GM13977 (cell line): ENCODE measurements around the gene FAM151B.

Experiments
- DNase-seq: peaks from one replicate; pipeline ENCODE4 v3.0.0; 2012; ENCODE audit warnings: low spot score
- in situ Hi-C: fragments of 300-500 bp; cut with MboI; formaldehyde crosslinking; loops from one replicate; pipeline ENCODE4 v1.12.0; 2022; ENCODE audit warnings: low sequenced_read_pairs, low pct_unique_long_range_greater_than_20kb, mixed read lengths, inconsistent platforms; ENCODE audit not compliant: unreplicated experiment
- TF ChIP-seq, protein P1 (sequence below): IDR thresholded peaks from 2 replicates; pipeline ENCODE4 v1.5.1; 2012; ENCODE audit warnings: mild to moderate bottlenecking, control low read depth; ENCODE audit not compliant: insufficient read depth; ENCODE audit errors: extremely low read depth, missing control alignments

Gene FAM151B, protein sequence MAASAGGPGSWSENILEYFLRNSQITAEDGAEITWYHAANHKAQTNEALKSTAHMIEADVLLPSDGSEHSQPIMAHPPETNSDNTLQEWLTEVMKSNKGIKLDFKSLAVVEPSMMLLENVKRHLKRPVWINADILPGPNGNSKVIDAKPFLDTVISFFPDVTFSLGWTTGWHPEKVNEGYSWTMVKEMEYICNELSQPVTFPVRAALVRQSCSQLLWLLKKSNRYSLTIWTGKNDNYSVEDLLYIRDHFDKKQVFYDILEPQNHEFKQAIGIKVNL

GRCh38 chr5:80487829-80488721 lies at the start of gene FAM151B:
Gene FAM151B (plus strand): TSS chr5:80488100. CDS start chr5:80488124, 24 bp downstream.
- in situ Hi-C loops = loop anchor here (10.0 kb wide), 1 partner anchor 187 kb away; no protein-coding TSS in a partner anchor
- TF ChIP-seq, protein P1, sequence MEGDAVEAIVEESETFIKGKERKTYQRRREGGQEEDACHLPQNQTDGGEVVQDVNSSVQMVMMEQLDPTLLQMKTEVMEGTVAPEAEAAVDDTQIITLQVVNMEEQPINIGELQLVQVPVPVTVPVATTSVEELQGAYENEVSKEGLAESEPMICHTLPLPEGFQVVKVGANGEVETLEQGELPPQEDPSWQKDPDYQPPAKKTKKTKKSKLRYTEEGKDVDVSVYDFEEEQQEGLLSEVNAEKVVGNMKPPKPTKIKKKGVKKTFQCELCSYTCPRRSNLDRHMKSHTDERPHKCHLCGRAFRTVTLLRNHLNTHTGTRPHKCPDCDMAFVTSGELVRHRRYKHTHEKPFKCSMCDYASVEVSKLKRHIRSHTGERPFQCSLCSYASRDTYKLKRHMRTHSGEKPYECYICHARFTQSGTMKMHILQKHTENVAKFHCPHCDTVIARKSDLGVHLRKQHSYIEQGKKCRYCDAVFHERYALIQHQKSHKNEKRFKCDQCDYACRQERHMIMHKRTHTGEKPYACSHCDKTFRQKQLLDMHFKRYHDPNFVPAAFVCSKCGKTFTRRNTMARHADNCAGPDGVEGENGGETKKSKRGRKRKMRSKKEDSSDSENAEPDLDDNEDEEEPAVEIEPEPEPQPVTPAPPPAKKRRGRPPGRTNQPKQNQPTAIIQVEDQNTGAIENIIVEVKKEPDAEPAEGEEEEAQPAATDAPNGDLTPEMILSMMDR = peak; percentile 13
- peak; percentile 79 for DNase-seq

GRCh38 chr5:80438739-80439138 lies 49.2 kb upstream of the FAM151B start:
- TF ChIP-seq, protein P1 = no peak
- in situ Hi-C loops = no loop called here
- no peak for DNase-seq

DNA sequence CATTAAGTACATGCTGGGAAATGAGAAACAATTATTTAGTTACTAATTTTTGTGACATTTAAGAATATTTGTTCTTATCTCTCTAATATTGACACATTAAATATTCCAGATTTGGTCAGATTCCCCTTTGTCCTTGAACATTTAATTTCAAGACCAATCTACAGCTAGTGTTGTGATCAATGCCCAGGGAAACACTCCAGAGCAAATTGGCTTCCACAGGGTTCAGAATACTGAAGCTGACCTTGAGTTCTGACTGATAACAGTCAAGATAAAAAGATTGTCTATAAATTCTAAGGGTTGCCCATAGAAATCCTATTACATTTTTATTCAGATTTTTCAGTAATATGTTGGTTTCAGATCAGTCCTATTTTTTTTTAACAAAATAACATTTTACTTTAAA lies 48.7 kb upstream of the FAM151B start:
- DNase-seq = no peak
- TF ChIP-seq, protein P1 = no peak
- in situ Hi-C loops = no loop called here

- DNase-seq = no peak
- TF ChIP-seq, protein P1 = no peak
- in situ Hi-C loops = no loop called here
Measured at GRCh38 chr5:80442742-80443141, 45.2 kb upstream of the FAM151B start.

- no peak for DNase-seq
- TF ChIP-seq, protein P1 = no peak
- in situ Hi-C loops = no loop called here
Measured at GRCh38 chr5:80453366-80453765, 34.5 kb upstream of the FAM151B start.

DNA sequence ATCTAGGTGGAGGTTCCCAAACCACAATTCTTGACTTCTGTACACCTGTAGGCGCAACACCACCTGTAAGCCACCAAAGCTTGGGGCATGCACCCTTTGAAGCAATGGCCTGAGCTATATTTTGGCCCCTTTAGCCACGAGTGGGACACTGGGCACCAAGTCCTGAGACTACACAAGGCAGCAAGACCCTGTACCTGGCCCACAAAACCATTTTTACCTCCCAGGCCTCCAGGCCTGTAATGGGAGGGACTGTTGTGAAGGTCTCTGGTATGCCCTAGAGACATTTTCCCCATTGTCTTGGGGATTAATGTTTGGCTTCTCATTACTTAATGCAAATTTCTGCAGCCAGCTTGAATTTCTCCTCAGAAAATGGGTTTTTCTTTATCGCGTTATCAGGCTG lies 24.6 kb upstream of the FAM151B start:
- no peak for DNase-seq
- TF ChIP-seq, protein P1 = no peak
- in situ Hi-C loops = no loop called here
